HUDEP-2 (cell line): ENCODE results near the gene CFB.
"Not testable (repeated sequence)": the region's sequence is repeated elsewhere in the genome, so short reads cannot be mapped to it uniquely, and the experiment has no call there.

Experiments
- DNase-seq, 76 experiments: peaks; one replicate each; lab custom pipeline; 2025; ENCODE audit not compliant: unreplicated experiment in 76 of 76; lab: John Stamatoyannopoulos, UW

CFB gene

DNA sequence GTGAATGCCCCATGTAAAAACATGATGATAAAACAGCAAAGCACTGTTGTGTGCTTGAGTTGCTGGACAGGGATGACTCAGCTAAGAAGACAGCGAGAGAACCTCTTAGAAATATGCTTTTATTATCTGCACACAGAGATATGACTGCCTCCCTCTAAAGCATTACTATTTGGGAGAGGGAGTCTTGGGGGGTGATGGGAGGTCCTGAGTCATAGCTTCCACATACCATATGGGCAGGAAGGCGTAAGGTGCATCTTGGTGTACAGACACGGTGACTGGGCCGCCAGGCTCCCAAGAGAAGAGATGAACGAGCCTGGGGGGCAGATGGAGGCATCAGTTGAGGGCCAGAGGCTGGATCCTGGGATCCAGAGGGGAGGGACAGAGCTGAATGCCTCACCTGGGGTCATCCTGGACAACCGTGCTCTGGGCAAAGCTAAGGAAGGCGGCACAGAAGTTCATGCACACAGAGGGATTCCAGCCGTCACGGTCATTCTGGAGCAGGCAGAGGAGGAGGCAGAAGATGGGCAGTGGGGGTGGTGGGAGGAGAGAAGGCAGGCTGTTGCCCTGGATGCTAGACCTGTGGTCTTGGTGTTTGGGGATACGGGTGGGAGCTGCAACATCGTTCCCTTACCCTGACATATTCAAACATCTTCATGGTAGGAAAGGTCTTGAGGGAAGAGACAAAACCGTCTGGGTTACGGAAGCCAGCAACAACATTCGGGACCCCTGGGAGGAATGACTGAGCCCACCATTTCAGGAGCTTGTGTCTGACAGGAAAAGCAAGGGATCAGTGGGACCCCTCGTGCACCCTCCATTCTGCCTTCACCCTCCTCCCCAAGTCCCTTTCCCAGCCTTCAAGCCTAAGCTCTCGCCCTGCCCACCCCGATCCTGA is 24.1 kb downstream of the CFB start:
- DNase-seq = peak in 2 of 76 experiments; percentile 7 to 26

DNA sequence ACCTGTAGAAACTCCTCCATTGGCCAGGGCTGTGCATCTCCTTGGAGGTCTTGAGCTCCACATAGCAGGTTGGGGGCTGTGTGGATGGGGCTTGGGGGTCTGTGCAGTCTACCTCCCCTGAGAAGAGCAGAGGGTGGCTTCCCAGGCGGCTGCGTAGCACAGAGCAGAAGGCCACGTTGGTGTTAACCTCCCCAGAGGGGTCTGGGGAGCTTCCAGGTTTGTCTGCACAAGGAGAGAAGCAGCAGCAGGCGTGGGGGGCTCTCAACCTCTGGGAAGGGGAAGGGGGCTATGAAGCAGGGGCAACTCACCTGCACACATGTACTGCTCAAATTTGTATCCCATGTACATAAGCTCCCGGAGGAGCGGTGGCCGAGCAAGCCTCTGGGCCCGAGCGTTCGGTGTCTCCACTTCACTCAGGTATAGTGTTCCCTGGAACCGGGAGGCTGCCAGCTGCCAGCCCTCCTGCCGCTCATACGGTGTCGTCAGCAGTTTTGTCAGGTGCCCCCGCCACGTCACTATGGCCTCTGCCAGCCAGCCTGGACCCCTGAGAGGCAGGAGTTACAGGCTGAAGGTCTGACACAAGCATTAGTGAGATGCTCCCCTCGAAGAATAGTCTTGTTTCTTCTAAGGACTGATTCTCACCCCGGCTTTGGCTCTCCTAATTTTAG is 24.8 kb downstream of the CFB start:
- peak in 1 of 76 experiments; percentile 12 for DNase-seq

DNA sequence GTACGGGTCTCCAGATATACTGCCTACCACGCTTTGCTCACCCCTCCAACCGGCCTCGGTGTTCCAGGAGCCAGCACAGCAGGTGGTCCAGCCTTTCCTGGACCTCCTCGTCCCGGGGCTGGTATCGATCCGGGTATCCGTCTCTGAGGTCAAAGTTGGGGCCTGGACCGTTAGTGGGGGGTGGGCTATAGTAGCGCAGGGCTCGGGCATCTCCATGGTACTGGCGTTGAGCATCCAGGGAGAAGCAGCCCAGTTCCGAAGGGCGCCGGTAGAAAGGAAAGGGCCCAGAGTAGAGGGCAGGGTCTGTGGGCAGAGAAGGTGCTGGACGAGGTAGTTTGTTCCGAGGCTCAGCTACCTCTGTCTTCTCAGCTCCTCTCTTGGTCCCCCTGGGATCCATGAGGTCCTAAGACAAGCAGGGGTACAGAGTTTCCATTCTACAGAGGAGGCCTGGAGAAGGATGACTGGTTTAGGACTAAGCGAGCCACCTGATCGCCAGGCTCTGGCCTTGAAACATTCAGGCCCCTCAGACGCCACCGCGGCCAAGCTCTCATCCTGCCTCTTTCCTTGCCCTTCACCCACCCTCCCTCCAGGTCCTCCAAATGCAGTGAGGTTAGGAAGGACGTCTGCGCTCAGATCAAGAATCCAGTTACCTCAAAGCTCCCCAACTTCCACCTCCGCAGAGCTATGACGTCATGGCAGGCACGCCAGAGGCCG is 25.5 kb downstream of the CFB start:
- no peak for DNase-seq

DNA sequence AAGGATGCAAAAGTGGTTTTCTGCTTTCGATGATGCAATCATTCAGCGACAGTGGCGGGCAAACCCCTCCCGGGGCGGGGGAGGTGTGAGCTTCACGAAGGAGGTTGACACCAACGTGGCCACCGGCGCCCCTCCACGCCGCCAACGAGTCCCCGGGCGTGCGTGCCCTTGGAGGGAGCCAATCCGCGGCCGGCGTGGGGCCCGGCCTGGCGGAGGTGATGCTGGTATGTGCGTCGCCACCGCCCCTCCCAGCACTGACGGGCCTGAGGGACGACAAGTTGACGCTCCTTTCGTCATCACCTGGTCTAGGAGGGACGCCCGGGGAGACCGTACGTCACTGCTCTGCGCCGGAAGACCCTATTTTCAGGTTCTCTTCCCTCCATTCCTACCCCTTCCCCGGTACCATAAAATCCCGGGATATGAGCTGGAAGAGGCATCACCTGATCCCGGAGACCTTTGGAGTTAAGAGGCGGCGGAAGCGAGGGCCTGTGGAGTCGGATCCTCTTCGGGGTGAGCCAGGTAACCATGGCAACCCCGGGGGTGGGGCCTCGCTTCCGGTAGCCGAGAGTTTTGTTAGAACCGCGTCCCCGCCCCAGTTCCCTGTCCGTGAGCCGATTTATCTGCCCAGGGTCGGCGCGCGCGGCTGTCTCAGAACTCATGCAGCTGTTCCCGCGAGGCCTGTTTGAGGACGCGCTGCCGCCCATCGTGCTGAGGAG is 26.3 kb downstream of the CFB start, which contains the start of gene DXO:
Gene DXO (minus strand): TSS at position 146 of the 716 bp plus-strand sequence. CDS start 463 bp downstream, outside the sequence.
- peak in 75 of 76 experiments; percentile 83 to 100 (median 98) for DNase-seq

DNA sequence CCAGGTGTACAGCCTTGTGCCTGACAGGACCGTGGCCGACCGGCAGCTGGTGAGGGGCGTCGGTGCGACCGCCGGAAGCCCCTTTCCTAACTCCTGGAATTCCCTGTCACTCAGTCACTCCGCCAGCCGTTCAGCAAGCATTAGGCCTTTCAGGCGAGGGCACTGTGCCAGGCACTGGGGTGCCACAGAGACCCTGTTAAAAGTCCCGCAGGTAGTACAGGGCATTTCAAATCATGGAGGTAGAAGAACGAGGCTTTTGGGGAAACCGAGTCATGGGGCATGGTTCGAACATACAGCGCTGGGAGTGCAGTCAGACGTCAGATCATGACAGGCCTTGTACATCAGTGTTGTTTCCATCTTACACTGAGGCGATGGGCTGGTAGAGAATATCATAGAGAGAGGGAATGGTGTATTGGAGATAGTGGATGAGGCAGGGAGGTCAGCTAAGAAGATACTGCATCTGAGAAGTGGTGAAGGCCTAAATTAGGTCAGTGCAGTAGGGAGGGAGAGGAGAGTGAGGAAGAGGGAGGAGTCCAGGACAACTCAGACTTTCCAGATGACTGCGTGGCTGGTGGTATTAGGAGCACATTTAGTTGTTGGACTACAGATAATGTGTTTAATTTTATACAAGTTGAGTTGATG is 26.9 kb downstream of the CFB start:
- DNase-seq = peak in 22 of 76 experiments; percentile 9 to 63 (median 40)

DNA sequence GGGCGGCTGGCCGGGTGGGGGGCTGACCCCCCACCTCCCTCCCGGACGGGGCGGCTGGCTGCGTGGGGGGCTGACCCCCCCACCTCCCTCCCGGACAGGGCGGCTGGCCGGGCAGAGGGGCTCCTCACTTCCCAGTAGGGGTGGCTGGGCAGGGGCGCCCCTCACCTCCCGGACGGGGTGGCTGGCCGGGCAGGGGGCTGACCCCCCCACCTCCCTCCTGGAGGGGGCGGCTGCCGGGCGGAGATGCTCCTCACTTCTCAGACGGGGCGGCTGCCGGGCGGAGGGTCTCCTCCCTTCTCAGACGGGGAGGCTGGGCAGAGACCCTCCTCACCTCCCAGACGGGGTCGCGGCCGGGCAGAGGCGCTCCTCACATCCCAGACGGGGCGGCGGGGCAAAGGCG is 30.2 kb downstream of the CFB start:
- not testable (repeated sequence) for DNase-seq

DNA sequence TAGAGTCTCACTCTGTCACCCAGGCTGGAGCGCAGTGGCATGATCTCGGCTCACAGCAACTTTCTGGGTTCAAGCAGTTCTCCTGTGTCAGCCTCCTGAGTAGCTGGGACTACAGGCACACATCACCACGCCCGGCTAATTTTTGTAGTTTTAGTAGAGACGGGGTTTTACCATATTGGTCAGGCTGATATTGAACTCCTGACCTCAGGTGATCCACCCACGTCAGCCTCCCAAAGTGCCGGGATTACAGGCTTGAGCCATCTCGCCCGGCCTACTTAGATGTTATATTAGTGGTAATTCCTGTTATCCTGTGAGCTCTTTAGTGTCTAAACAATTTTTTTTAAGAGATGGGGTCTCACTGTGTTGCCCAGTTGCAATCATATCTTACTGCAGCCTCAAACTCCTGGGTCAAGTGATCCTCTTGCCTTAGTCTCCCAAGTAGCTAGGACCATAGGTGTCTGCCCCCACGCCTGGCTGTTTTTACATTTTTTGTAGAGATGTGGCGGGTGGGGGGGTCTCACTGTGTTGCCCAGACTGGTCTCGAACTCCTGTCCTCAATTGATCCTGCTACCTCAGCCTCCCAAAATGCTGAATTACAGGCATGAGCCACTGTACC is 32.0 kb downstream of the CFB start:
- no peak for DNase-seq

DNA sequence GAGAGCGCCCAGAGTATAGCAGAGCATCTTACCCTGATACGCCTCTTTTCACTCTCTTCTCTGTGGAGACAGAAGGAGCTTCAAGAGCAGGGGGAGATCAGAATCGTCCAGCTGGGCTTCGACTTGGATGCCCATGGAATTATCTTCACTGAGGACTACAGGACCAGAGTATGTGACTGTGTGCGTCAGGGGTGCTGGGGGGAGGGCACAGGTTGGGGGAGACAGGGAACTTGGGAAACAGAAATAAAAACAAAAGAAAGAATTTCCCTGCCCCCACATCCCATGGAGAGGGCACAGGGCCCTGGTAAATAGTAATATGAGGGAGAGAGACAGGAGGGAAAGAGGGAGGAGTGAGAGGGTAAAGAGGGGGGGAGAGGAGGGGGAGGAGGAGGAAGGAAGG is 32.9 kb downstream of the CFB start:
- no peak for DNase-seq

DNA sequence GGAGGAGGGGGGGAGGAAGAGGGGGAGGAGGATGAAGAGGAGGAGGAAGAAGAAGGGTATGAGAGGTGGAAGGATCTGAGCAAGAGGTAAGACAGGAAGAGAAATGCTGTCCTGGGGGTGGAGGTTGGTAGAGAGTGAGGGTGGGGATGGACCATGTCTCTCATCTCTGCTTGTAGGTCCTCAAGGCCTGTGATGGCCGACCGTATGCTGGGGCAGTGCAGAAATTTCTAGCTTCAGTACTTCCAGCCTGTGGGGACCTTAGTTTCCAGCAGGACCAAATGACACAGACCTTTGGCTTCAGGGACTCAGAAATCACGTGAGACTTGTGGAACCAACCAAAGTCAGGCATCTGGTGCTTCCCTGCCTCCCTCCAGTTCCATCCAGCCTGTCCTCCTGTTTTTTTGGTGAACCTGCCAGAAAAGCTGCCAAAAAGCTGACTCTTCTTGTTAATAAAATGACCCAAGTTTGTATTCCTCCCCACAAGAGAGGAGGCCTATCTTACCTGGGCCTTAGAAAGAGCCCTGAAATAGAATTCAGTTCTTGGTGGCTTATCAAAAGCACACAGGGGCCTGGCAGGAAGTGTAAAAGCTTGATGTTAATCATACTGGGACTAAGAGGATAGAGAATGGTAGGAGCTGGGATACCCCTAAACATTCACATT is 33.5 kb downstream of the CFB start:
- peak in 4 of 76 experiments; percentile 5 to 21 (median 12) for DNase-seq

DNA sequence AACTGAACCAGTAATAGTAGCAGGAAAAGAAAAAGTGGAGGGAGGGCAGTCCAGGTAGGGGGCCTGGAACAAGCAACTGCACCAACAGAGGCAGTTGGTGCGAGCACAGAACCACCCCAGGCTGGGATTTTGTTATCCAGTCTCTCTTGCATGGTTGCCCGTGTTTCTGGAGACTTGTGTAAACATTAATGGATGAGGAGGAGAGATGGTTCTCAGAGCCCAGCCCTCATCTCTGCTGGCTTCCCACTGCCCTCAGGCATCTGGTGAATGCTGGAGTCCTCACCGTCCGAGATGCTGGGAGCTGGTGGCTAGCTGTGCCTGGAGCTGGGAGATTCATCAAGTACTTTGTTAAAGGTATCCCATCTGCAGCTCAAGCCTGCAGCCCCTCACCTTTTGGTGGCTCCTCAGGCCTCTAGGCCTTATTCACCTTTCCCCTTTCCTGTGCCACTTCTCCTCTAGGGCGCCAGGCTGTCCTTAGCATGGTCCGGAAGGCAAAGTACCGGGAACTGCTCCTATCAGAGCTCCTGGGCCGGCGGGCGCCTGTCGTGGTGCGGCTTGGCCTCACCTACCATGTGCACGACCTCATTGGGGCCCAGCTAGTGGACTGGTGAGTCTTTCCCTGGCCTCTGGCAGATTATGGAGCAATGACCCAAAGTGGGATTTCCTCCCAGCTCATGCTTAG is 34.4 kb downstream of the CFB start:
- DNase-seq = not testable (repeated sequence)

DNA sequence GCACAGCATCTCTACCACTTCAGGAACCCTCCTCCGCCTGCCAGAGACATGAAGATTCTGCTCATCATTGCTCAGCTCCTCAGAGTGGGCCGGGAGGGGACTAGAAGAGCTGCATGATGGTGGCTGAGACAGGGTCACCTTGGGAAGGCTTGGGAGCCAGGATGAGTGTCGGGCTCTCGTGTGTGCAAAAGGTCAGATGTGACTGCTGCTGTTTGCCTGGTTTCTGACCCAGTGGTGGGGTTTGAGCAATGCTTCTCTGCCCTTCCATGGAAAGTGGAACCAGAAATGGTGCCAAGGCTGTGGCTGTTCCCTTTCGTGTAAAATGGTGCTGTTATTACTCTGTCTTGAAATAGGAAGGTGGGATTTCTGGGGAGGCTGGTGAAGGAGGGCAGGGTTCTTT is 35.1 kb downstream of the CFB start:
- DNase-seq = not testable (repeated sequence)

DNA sequence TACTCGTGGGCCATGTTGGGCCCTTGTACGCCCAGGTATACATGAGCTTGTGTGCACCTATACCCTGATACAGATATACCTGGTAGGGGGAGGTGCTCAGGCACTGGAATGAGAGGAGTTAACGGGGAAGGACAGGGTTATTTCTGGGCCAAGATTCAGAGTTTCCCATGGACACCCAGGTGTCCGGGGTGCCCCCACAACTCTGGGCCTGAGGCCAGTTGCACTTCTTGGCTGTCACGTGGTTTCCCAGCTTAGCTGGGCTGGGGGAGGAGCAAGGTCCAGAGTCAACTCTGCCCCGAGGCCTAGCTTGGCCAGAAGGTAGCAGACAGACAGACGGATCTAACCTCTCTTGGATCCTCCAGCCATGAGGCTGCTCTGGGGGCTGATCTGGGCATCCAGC is 35.8 kb downstream of the CFB start, which contains the start of gene C4A:
Gene C4A (plus strand): TSS at position 314 of the 400 bp plus-strand sequence. CDS start 51 bp downstream, at position 365.
- DNase-seq = not testable (repeated sequence)

DNA sequence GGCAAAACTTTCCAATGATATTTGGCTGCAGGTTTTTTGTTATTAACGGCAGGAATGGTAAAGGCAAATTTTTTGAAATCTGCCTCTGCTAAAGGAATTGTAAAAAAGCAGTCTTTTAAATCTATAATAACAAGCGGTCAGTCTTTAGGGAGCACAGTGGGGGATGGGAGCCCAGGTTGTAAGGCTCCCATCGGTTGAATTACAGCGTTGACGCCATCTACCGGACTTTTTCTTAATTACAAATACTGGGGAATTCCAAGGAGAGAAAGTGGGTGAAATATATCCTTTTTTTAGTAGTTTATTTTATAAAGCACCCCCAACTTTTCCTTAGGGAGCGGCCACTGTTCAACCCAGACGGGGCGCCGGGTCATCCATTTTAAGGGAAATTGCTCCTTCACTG is 43.5 kb downstream of the CFB start:
- DNase-seq = not testable (repeated sequence)

DNA sequence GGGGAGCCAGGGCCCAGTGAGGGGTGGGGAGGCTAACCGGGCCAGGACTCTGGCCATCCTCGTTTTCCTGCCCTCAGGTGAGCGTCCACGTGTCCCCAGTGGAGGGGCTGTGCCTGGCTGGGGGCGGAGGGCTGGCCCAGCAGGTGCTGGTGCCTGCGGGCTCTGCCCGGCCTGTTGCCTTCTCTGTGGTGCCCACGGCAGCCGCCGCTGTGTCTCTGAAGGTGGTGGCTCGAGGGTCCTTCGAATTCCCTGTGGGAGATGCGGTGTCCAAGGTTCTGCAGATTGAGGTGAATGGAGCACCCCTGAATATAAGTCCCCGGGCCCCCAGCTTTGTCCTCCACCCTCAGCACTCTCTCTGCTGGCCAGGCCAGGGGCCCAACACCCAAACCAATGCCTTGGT is 48.5 kb downstream of the CFB start:
- not testable (repeated sequence) for DNase-seq

DNA sequence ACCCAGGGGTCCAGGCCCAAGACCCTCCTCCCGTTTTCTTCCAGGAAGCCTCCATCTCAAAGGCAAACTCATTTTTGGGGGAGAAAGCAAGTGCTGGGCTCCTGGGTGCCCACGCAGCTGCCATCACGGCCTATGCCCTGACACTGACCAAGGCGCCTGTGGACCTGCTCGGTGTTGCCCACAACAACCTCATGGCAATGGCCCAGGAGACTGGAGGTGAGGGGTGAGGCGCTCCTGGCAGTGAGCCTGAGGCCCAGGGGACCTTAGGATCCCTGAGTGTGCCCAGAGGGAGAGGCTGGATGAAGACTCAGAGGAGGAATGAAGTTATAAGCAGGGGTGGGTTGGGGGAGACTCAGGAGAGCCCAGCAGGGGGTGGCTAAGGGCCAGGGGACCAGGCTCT is 50.5 kb downstream of the CFB start:
- not testable (repeated sequence) for DNase-seq
